Body of pancreas (tissue), 4 donors: ENCODE measurements around the gene RHOBTB3.

Experiments used
- CTCF ChIP-seq, 7 experiments: fragments of 450-650 bp in 4 of 7; fragments of 200-600 bp in 3 of 7; sonication (generic) in 3 of 7; IDR thresholded peaks; one replicate each; pipeline ENCODE4 v1.5.1; 2016 to 2019; ENCODE audit warnings: antibody characterized with exemption in 7 of 7
- POLR2A ChIP-seq, 3 donors: fragments of 450-650 bp; IDR thresholded peaks; one replicate each; pipeline ENCODE4 v1.6.1; 2016; ENCODE audit warnings: antibody characterized with exemption in 3 of 3, mild to moderate bottlenecking in 2 of 3

DNA sequence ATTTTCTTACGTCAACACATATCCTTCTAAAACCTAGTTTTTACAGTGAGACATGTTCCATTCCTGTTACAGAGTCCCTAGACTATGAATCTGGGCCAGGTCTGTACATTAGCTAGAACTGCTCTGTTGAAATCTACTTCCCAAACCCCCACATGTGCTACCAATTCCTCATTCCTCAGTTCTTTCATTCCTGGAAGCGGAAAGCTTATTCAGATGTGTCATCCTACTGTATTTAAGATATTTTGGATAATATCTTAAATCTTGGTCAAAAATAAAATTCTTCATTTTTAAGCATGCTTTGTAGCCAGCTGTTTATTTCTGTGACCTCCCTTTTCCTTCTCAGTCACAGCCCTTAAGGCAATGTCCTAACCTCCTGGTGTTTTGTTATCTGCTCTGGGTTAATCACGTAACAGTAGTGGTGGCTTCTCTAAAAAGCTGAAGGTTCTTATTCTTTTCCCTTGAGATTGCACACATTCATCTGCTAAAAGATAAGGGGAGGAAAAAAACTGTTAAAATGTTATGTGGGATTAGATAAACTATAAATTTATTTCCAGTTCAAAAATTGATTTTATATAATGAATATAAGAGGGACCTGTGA, 55.8 kb downstream of the RHOBTB3 start:
- no peak for TF ChIP-seq CTCF (IDR thresholded peaks at IDR 0.05)
- TF ChIP-seq POLR2A (IDR thresholded peaks at IDR 0.05): no peak
